Measurements from ENCODE around the gene SLC12A7.

DNA sequence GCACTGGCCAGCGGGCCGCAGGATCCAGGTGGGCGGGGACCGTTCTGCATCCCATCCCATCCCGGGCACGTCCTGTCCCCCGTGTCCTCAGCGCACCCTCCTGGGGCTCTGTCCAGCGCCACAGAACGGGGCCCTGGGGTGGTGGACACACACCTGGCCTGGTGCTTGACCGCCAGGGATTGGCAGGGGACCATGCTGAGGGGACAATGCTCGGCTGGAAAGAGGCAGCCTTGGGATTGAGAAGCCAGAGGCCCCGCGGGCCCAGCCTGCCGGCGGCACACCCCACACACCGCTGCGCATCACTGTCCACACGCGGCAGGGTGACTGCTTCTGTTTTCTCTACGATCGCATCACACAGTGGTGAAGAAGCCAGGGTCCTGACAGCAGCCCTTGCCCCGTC lies 33.0 kb downstream of the SLC12A7 start:
- TF ChIP-seq, protein P1, sequence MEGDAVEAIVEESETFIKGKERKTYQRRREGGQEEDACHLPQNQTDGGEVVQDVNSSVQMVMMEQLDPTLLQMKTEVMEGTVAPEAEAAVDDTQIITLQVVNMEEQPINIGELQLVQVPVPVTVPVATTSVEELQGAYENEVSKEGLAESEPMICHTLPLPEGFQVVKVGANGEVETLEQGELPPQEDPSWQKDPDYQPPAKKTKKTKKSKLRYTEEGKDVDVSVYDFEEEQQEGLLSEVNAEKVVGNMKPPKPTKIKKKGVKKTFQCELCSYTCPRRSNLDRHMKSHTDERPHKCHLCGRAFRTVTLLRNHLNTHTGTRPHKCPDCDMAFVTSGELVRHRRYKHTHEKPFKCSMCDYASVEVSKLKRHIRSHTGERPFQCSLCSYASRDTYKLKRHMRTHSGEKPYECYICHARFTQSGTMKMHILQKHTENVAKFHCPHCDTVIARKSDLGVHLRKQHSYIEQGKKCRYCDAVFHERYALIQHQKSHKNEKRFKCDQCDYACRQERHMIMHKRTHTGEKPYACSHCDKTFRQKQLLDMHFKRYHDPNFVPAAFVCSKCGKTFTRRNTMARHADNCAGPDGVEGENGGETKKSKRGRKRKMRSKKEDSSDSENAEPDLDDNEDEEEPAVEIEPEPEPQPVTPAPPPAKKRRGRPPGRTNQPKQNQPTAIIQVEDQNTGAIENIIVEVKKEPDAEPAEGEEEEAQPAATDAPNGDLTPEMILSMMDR (conservative IDR thresholded peaks at IDR 0.05; ENCODE audit: low read length): no peak
- TF ChIP-seq EZH2phosphoT487 (IDR thresholded peaks at IDR 0.05; ENCODE audit: borderline replicate concordance, low read depth, low read length): no peak
